GM21381 (cell line): Measurements from ENCODE around the gene PTPN1.
"Not testable (repeated sequence)": the region's sequence is repeated elsewhere in the genome, so short reads cannot be mapped to it uniquely, and the experiment has no call there.

Experiments used
- ATAC-seq: cut with Tn5 transposase; IDR thresholded peaks from one replicate; pipeline ENCODE4 v1.9.1; 2021; ENCODE audit warnings: mild to moderate bottlenecking, moderate library complexity; ENCODE audit not compliant: unreplicated experiment

The PTPN1 gene

DNA sequence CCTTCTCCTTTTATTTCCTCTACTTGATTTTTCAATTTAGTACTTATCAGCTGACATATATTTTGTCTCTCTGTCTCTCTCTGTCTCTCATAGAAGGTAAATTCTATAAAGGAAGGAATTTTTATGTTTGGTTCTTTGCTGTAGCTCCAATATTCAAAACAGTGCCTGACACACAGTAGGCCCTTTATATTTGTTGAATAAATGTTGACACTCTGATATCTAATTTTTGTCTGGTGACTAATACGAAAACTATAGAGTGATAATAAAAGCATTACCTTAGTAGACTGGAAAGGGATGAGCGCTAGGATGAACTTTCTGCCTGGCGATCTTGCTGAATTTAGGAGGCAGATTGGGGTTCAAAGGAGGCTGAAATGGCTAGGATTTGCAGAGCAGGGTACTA, 42.8 kb downstream of the PTPN1 start:
- no peak for ATAC-seq

DNA sequence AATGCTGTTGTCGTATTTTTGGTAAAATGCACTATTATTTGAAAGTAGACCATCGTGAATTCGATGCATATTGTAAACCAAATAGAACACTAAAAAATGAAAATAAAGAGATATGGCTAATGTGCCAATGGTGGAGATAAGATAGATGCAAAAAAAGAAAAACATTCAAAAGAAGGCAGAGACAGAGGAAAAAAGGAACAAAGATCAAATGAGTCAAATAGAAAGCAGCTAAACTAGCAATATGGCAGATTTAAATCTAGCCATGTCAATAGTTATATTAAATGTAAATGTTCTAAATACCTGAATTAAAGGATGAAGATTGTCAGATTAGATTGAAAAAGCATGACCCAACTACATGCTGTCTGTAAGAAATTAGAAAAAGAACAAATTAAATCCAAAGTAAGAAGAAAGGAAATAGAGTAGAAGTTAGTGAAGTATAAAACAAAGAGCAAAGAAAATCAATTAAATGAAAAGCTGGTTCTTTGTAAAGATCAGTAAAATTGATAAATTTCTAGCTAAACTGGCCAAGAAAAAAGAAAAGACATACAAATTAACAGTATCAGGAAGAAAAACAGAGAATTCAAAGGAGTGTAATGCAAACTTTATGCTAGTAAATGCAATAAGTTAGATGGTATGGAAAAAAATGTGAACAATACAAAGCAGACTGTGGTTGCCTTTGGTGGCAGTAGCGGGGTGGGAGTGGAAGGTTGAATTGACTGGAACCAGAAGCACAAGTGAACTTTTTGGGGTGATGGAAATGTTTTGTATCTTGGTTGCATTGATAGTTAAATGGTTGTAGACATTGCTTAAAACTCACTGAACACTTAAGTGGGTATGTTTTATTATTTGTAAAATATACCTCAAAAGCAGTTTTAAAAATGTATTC, 44.8 kb downstream of the PTPN1 start:
- no peak for ATAC-seq

DNA sequence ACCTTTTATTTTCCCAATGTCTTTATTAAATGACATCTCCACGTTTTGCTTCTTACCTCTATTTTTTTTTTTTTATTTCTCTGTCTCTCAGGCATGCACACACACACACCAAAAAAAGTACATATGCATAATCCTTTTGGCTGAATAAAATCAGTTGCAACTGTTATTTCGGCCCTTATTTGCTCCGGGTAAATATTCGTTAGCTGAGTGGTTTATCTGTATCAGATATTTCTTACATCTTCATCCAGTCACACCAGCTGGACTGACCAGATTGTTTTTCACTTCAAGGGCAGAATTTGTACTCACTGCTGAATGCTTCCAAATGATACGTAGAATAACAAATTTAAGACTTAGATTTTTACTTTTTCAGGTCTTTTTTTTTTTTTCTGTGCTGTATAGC, 45.5 kb downstream of the PTPN1 start:
- ATAC-seq = no peak

DNA sequence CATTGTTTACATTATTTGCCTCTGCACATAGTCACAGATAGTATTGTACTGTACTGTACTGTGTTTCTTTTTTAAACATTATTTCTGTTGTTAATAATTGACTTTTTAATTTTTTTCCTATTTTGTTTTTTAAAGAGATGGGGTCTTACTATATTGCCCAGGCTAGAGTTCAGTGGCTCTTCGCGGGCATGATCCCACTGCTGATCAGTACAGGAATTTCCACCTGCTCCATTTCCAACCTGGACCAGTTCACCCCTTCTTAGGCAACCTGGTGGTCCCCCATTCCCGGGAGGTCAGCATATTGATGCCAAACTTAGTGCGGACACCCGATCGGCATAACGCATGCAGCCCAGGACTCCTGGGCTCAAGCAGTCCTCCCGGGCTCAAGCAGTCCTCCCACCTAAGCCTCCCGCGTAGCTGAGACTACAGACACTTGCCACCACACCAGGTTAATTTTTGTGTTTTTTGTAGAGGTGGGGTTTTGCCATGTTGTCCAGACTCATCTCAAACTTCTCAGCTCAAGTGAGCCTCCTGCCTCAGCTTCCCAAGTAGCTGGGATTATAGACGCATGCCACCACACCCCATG, 47.5 kb downstream of the PTPN1 start:
- no peak for ATAC-seq

DNA sequence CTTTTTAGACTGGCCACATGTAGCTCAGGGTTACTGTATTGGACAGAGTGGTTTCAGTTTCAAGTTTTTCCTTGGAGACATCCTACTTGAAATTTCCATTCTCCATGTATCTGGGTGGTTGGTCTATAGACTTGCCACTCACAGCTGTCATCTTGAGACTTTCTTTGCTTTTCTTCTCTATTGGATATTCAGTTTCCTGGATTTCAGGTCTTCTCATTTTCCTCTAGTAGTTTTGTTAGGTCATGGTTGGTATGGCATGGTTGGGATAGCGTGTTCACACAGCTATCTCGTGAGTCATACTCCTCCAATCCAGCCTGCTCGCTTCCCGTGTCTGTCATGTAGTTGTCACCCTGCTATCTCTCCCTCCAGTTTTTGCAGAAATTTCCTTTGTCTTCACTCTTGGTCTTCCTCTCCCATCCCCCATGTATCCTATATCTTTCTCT, 48.3 kb downstream of the PTPN1 start:
- ATAC-seq = no peak

DNA sequence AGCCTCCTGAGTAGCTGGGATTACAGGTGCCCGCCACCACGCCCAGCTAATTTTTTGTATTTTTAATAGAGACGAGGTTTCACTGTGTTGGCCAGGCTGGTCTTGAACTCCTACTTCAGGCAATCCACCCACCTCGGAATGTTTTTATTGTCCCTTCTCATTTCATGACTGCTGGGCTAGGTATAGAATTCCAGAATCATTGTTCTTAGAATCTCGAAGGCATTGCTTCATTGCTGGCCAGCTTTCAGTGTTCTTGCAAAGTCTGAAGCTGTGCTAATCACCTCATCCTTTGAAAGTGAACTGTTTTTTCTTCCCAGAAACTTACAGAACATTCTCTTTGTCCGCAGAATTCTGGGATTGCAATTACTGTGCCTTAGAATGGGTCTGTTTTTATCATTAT, 49.0 kb downstream of the PTPN1 start:
- ATAC-seq = no peak

DNA sequence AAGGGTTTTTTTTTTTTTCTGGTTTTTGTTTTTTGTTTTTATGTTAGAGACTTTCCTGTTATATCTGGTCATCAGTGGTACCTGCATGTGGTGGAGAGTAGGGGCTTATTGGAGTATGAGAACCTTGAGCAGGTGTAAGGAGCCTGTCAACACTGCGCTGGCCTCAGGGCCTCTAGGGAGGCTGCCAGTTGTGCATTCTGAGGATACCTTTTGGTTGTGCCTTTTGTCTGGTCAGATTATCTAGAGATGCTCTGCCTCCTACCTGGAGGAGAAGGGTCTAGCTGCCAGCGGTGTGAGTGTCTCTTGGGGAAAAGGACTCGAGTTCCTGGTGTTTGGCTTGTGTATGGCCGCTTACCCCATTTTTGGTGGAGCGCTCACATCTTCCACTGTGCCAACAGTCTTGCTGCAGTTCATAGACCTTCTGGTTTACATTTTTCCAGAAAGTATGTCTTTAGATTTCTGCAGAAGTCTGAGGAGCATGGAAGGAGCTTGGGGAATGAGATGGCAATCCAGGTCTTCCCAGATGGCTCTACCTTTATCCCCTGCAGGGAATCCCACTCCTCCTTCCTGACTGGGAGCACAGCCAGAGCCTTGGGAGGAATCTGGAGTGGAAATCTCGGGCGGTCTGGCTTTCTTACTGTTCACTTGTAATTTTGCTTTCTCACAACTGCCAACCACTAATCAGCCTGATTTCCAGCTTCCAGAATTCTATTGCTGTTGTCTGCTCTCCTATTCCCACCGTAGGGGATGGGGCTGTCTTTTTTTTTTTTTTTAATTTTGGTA, 49.9 kb downstream of the PTPN1 start:
- ATAC-seq = no peak

DNA sequence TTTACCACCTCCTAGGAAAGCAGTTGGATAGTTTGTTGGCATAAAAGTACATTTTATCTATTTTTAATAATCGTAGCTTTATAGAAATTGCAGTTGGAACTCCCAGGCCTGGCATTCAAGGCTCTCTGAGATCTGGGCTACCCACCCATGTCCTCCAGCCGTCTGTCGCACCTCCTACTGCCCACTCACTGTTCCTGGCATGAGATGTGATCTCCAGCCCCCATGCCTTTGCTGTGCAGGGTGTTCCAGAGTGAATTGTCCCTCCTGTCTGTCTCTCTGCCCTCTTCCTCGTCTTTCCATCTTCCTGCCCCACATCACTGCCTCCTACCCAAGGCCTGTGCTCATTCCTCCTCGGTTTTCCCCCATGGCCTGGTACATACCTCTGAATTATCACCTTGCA, 50.7 kb downstream of the PTPN1 start:
- no peak for ATAC-seq

DNA sequence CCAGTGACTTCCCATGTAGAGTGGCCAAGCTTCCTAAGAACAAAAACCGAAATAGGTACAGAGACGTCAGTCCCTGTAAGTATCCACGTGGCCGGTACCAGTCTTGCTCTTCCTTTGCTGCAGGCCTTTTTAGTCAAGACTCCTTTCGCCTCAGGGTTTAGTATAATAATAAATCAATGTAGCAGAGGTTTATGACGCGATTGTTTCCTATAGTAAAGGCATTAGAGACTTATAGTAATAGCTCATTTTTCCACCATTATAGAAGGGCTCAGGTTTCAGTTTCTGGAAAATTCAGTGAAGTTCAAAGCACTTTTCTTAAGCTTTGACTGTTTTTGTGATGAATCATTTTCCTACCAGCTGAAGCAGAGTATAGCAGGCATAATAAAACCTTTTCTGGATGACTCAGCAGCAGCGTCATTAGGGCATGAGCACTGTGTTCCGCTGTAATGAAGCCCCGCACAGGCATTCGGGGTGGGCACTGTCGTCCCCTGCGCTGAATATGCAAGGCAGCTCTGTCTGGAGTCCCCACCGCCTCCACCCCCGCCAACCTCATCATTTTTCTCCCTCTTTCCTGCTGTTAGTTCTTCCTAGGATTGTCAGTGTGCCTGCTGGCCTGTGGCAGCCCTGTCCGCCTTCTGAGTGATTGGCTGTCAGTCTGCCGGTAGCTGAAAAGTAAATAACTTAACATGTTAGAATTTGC, 51.3 kb downstream of the PTPN1 start:
- ATAC-seq = peak; percentile 57

DNA sequence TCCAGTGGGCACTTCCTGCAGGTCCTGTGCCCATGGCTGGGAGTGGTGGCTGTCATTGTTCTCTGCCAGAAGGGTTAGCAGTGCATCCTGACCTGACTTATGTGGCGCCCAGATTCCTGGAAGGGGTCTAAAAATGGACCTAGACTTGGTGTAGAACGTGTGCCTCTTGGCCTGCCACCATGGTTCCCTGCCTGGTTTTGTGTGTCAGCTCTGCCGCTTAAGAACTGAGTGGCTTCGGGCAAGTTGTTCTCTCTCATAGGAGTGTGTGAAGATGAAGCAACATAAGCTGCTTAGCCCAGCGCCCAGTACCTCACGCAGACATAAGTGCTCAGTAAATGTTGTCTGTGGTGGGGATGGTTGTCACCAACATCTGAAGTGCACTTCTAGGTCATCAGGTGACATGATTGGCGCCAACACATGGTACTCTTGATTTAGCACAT, 52.1 kb downstream of the PTPN1 start:
- ATAC-seq = no peak

DNA sequence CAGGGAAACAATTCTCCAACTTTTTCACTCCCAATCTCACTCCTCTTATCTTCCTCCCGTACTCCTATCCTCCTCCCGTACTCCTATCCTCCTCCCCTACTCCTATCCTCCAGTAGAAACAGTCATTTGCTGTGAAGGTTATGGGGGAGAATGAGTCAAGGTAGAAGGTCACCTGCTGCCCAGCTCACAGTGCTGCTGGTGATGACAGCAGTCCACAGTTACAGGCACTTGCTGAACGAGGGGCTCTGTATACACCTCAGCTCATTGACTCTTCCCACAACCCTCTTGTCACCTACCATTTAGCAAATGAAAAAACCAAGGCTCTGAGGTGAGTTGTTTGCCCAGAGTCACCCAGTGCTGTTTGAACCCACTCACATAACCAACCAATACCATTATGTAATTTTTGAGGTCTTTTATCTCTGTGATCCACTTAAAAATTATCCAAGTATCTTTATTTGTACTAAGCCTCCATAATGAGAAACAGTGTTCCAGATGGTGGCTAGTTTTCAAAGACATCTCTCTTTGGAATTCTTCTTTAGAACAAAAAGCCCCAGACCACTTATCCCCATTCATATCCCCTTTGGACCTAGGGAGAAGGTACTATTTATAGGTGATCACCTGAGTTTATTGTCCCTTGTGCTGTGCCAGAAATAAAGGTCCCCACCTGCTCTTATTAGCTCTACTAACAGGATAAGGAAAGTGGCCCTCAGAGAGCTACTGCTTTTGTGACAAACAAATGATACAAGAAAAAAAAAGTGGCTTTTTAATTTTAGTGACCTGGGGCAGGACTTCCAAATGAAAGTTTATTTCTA, 53.2 kb downstream of the PTPN1 start:
- no peak for ATAC-seq

DNA sequence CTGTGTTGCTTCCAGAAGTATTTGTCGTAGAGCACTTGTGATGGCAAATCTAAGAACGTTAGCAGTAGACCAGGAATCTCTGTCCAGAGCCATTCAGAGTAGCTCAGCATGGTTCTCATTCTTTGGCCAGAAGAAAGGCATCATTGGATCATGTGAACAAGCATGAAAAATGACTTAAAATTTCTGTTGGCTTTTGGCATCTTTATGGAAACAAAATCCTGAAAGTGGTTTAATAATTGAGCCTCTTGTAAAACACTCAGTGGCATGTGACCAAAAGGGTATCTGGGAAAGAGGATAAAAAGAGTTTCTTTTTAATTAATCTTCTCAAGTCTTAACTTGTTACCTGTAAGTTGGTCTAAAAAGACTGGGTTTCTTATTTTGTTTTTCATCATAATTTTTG, 55.2 kb downstream of the PTPN1 start:
- ATAC-seq = no peak

DNA sequence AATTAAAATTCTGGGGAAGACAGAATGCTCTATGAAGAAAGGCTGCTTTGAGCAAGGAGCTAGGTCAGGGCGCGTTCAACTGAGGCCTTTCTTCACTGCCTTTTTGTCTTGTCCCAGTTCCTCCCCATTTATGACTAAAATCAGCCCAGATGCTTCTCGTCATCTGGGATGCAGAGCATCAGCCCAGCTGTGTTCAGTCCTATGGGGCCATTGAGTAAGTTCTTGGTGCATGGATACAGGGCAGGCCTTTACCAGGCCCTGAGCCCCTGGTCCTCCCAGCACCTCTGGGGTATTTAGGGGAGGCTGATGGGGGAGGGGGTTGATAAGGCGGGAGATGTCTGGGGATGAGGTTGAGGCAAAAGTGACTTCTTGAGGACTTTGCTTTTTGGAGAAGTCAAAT, 55.7 kb downstream of the PTPN1 start:
- no peak for ATAC-seq

DNA sequence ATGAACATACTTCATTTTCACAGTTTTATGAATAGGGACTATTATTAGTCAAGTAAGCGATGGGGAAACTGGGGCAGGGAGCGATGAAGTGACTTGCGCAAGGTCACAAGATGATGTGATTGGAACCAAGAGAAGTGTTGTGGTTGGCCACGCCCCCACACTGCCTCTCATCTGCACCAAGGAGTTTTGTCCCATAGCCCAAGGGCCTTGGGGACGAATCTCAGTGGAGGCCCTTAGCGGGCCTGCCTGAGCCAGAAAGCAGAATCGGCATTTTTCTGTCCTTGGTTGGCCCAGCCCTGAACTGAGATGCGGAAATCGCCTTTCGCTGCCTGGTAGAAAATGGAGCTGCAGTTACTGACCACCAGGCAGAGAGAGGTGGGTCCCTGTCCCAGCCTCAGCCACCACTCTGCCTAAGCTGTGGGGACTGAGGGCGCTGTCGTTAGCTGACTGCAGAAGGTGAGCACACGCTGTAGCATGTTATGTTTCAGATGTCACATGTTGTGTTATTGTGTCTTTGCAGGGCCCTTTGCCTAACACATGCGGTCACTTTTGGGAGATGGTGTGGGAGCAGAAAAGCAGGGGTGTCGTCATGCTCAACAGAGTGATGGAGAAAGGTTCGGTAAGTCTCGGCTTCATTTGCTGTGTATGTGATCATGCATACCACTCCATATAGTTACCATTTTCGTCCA, 57.8 kb downstream of the PTPN1 start:
- no peak for ATAC-seq

DNA sequence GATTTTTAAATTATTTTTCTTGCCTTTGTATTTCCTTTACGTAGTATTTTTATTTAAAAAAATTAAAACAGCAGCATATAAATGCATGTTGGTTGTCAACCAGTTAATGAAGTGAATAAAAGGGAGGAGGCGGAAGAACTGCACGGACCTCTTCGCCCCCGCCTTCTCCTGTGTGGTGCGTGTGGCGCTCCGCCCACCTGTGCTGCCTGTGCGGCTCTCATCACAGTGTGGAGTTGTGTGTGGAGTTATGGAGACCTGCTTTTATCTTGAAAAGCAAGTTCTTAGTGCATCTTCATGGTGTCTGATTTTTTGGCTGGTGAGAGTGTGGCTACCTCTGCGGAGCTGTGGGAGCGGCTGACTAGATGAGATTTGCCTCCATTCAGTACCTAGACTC, 58.4 kb downstream of the PTPN1 start:
- no peak for ATAC-seq

DNA sequence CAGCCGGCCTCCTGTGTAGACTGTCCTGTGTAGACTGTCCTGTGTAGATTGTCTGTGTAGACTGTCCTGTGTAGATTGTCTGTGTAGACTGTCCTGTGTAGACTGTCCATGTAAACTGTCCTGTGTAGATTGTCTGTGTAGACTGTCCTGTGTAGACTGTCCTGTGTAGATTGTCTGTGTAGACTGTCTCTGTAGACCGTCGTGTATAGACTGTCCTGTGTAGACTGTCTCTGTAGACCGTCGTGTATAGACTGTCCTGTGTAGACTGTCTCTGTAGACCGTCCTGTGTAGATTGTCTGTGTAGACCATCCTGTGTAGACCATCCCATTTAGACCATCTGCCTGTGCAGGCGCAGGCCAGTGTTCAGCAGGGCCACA, 59.3 kb downstream of the PTPN1 start:
- not testable (repeated sequence) for ATAC-seq

DNA sequence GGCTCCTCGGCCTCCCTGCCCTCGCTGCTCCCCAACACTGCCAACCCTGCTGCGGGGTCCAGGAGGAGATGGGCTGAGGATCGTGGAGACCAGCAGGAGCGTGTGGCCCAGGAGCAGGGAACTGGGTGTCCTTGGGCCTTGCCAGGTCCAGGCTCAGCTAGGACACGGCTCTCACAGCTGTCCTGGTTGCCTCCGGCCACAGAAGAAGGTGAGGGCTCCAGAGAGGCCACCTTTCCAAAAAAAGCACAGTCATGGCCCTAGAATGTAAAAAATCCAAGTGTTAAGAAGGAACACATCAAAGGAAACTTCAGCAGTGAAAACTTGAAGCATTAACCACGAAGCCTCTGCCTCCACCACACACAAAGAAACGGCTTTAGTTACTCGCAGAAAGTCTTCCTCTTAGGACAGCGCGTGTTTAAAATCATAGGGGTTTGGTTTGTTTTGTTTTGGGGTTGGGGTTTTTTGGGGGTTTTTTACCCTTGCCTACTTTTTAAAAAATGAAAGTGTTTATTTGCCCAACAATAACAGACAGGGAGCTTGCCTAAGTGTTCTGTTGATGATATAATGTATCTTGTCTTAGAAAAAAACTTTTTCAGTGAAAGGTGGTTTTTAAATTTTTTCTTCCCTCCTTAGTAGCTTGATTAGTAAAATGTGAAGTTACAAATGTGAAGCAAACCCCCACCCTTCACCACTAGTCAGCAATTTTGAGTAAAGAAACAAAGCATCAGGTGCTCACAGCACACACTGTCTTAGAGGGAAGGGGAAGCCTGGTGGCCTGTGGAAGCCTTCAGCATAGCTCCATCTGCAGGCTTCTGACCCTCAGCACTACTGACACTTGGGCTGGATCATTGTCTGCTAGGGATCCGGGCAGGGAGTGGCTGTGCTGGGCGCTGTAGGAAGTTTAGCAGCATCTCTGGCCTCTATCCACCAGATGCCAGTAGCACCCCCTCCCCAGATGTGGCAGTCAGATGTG, 60.0 kb downstream of the PTPN1 start:
- peak; percentile 56 for ATAC-seq

DNA sequence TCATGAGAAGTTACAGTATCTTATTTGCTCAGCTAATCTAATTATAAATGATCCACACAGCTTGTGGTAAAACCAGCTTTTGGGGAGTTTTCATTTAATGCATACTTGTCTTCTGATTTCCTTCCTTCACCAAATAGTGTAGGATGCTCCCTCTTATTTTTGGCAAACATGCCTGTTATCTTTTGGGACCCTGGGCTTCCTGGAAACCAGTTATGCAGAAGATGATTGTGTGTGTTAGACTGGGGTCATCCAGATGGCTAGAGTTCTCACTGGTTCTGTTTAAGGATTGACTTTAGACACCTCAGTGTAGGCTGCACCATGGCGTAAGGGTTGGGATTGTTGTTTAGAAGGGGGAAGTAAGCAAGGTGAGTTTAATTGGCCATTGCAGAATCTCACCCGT, 61.3 kb downstream of the PTPN1 start:
- no peak for ATAC-seq
